Stimulated activated CD4-positive, alpha-beta T cell treated with anti-CD3 and anti-CD28 coated beads, Interleukin-1b, Interleukin-23, amount 100 ng/mL, for 4 hours (primary cell): ENCODE data around the gene CUL1.

ENCODE experiments used
- DNase-seq, 2 donors: peaks; one replicate each; pipeline ENCODE4 v3.0.0-alpha.2; 2020; ENCODE audit warnings: low read depth in 2 of 2

The CUL1 gene

DNA sequence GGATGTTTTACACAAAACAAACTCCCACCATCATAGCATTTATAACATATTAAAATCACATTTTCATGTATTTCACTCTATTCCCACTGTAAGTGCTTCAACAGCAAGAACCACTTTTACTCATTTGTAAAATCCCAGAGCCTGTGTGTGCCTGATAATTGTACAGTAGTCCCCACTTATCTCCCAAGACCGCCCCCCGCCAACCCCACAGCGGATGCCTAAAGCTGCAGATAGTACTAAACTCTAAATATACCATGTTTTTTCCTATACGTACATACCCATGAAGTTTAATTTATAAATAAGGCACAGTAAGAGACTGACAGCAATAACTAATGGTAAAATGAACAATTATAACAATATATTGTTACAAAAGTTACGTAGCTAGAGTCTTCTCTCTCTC lies 151.9 kb downstream of the CUL1 start:
- no peak for DNase-seq
